GM12878 (cell line): ENCODE data around the gene ZCCHC8. TPM values are rescaled to one million over a fixed set of nuclear protein-coding genes. Genes with fewer than 3 reads are reported as not detected.

ENCODE experiments used
- BCL11A ChIP-seq: IDR thresholded peaks from 2 replicates; pipeline ENCODE4 v1.6.1; 2011; ENCODE audit warnings: low read depth, low read length
- CBX3 ChIP-seq: fragments of 200-600 bp; sonication (generic); IDR thresholded peaks from 2 replicates; pipeline ENCODE4 v1.6.1; 2016; ENCODE audit warnings: low read depth, borderline replicate concordance
- EZH2 ChIP-seq: IDR thresholded peaks from 2 replicates; pipeline ENCODE4 v1.6.1; 2012; ENCODE audit warnings: low read depth, mild to moderate bottlenecking, control low read depth, inconsistent platforms, low read length, borderline replicate concordance; ENCODE audit not compliant: control insufficient read depth
- HCFC1 ChIP-seq: fragments of 150-350 bp; IDR thresholded peaks from 2 replicates; pipeline ENCODE4 v1.6.1; 2014; ENCODE audit warnings: low read length
- NFYB ChIP-seq: IDR thresholded peaks from 2 replicates; pipeline ENCODE4 v1.6.1; 2011; ENCODE audit warnings: low read depth, mild to moderate bottlenecking, low read length, improper control_type of control experiment, moderate library complexity; ENCODE audit not compliant: insufficient read depth
- RUNX3 ChIP-seq: IDR thresholded peaks from 2 replicates; pipeline ENCODE4 v1.6.1; 2012; ENCODE audit warnings: low read length, inconsistent platforms
- SMARCA5 ChIP-seq: fragments of 450-650 bp; IDR thresholded peaks from 2 replicates; pipeline ENCODE4 v1.6.1; 2017; ENCODE audit warnings: mild to moderate bottlenecking
- SREBF2 ChIP-seq: IDR thresholded peaks from 2 replicates; pipeline ENCODE4 v1.6.1; 2012; ENCODE audit warnings: mild to moderate bottlenecking, low read length
- polyA plus RNA-seq, 11 experiments: library from polyadenylated mRNA; depleted of rRNA in 4 of 11; unstranded in 6 of 11; stranded (reverse) in 5 of 11; fragments of >200 nt; fragmentation: Nextera tagmentation in 4 of 11; fragmentation: Illumina TruSeq in 1 of 11; extraction: Ambion mirVana in 4 of 11; extraction: Trizol in 1 of 11; gene quantifications; 1 replicate in 1 of 11; 2 replicates in 10 of 11; pipeline versions ENCODE4 v1.2.1 to v1.2.3, GENCODE V29; 2011 to 2016; ENCODE audit warnings: inconsistent platforms in 2 of 11, missing spikeins in 2 of 11, low read depth in 1 of 11
- total RNA-seq, 4 experiments: library from RNA; depleted of rRNA in 3 of 4; stranded (reverse); fragments of >200 nt in 3 of 4; fragmentation: Illumina TruSeq in 1 of 4; extraction: Trizol in 1 of 4; gene quantifications; 2 replicates each; pipeline versions ENCODE4 v1.2.1 to v1.2.3, GENCODE V29; 2013 to 2021
- TF ChIP-seq, protein P1 (sequence below): IDR thresholded peaks from 2 replicates; pipeline ENCODE4 v1.6.1; 2012; ENCODE audit warnings: low read depth, low read length, improper control_type of control experiment
- TF ChIP-seq, protein P2 (sequence below): fragments of 450-650 bp; IDR thresholded peaks from 2 replicates; pipeline ENCODE4 v1.6.1; 2018; ENCODE audit warnings: mild to moderate bottlenecking, low read depth, moderate library complexity; ENCODE audit not compliant: partially characterized antibody

The ZCCHC8 gene
- total and polyA plus RNA-seq, 10 of the 15 experiments (the other 5 are each of a cell fraction or from before 2014, with no cell fraction given) = 8.8 to 34.8 (median 21.7) TPM

DNA sequence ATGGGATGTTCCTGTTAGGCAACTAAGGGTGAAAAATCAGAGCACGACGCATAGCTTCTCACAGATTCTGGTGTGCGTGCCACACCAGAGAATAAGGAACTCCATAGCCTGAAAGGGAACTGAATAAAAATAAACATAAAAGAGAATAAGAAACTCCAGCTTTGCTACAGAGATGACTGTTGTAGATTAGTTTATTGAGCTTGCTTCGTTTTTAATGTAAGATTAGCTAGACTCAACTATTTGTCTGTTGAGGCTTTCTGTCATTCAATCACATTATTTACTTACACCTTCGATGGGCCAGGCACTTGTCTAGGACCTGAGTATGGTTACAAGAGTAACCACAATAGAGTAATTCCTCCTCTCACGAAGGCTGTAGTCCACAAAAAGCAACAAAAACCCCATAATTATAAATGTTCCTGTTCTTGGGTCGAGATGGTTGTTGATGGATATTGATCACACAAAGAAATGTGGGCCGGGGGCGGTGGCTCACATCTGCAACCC lies 807 bp upstream of the ZCCHC8 start (continued):
- TF ChIP-seq, protein P1, sequence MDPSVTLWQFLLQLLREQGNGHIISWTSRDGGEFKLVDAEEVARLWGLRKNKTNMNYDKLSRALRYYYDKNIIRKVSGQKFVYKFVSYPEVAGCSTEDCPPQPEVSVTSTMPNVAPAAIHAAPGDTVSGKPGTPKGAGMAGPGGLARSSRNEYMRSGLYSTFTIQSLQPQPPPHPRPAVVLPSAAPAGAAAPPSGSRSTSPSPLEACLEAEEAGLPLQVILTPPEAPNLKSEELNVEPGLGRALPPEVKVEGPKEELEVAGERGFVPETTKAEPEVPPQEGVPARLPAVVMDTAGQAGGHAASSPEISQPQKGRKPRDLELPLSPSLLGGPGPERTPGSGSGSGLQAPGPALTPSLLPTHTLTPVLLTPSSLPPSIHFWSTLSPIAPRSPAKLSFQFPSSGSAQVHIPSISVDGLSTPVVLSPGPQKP = no peak
- no peak for TF ChIP-seq CBX3
- 0 out of 2 replicates have a peak, but pooled peaks have one; percentile 12 for TF ChIP-seq NFYB
- TF ChIP-seq, protein P2, sequence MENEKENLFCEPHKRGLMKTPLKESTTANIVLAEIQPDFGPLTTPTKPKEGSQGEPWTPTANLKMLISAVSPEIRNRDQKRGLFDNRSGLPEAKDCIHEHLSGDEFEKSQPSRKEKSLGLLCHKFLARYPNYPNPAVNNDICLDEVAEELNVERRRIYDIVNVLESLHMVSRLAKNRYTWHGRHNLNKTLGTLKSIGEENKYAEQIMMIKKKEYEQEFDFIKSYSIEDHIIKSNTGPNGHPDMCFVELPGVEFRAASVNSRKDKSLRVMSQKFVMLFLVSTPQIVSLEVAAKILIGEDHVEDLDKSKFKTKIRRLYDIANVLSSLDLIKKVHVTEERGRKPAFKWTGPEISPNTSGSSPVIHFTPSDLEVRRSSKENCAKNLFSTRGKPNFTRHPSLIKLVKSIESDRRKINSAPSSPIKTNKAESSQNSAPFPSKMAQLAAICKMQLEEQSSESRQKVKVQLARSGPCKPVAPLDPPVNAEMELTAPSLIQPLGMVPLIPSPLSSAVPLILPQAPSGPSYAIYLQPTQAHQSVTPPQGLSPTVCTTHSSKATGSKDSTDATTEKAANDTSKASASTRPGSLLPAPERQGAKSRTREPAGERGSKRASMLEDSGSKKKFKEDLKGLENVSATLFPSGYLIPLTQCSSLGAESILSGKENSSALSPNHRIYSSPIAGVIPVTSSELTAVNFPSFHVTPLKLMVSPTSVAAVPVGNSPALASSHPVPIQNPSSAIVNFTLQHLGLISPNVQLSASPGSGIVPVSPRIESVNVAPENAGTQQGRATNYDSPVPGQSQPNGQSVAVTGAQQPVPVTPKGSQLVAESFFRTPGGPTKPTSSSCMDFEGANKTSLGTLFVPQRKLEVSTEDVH = no peak
- no peak for TF ChIP-seq SMARCA5
- TF ChIP-seq RUNX3 = peak; percentile 72
- TF ChIP-seq SREBF2 = no peak
- 0 out of 2 replicates have a peak, but pooled peaks have one; percentile 3 for TF ChIP-seq BCL11A
- no peak for TF ChIP-seq EZH2
- TF ChIP-seq HCFC1 = no peak
